SKM-1 treated with dmso at 0.1 percent for 144 hours (cell line): Measurements from ENCODE around the gene PMM2.
A peak's percentile ranks its signal among the peaks of the same experiment; 100 is the strongest.
"Not testable (repeated sequence)": the region's sequence is repeated elsewhere in the genome, so short reads cannot be mapped to it uniquely, and the experiment has no call there.

Experiments used
- DNase-seq: peaks from one replicate; lab custom pipeline; 2025; ENCODE audit not compliant: unreplicated experiment; lab: John Stamatoyannopoulos, UW

The PMM2 gene

GRCh38 chr16:8866118-8866883, 68.7 kb downstream of the PMM2 start:
- no peak for DNase-seq

GRCh38 chr16:8866884-8867215, 69.2 kb downstream of the PMM2 start:
- DNase-seq = no peak

GRCh38 chr16:8867216-8867931, 69.7 kb downstream of the PMM2 start:
- DNase-seq = no peak

GRCh38 chr16:8867932-8868415, 70.3 kb downstream of the PMM2 start:
- DNase-seq = peak; percentile 66

- peak; percentile 87 for DNase-seq
Observed at GRCh38 chr16:8868416-8869211, 71.0 kb downstream of the PMM2 start, which contains the start of gene CARHSP1. Gene CARHSP1 (minus strand): TSS chr16:8869006. CDS start chr16:8859328, 9,678 bp downstream.

- DNase-seq = no peak
Observed at GRCh38 chr16:8869212-8869987, 71.8 kb downstream of the PMM2 start.

- not testable (repeated sequence) for DNase-seq
Observed at GRCh38 chr16:8869988-8870241, 72.3 kb downstream of the PMM2 start.

- no peak for DNase-seq
Observed at GRCh38 chr16:8872071-8872470, 74.4 kb downstream of the PMM2 start.

GRCh38 chr16:8872967-8873865, 75.6 kb downstream of the PMM2 start:
- DNase-seq = no peak

- DNase-seq = not testable (repeated sequence)
Observed at GRCh38 chr16:8873866-8874195, 76.2 kb downstream of the PMM2 start.

GRCh38 chr16:8874388-8874787, 76.7 kb downstream of the PMM2 start:
- no peak for DNase-seq

- not testable (repeated sequence) for DNase-seq
Observed at GRCh38 chr16:8875317-8875716, 77.7 kb downstream of the PMM2 start.

GRCh38 chr16:8877894-8878522, 80.4 kb downstream of the PMM2 start:
- no peak for DNase-seq

- DNase-seq = no peak
Observed at GRCh38 chr16:8878523-8878911, 80.9 kb downstream of the PMM2 start.

- DNase-seq = no peak
Observed at GRCh38 chr16:8880839-8881510, 83.3 kb downstream of the PMM2 start.

- DNase-seq = no peak
Observed at GRCh38 chr16:8882041-8882617, 84.5 kb downstream of the PMM2 start, which contains the start of gene LITAFD. Gene LITAFD (plus strand): TSS chr16:8882351. CDS start chr16:8884356, 2,005 bp downstream.

GRCh38 chr16:8882725-8883377, 85.2 kb downstream of the PMM2 start:
- no peak for DNase-seq
